ENCODE measurements around the gene PFKFB2.

The PFKFB2 gene

GRCh38 chr1:207069061-207069460, 16.0 kb downstream of the PFKFB2 start:
- ChIA-PET CTCF (interaction anchor here (1.6 kb wide), 1 partner anchor 9 kb away, joined by 4 read pairs; no protein-coding TSS in a partner anchor), POLR2A (no interaction called here)
- no peak overlapping the region for H3K4me3 ChIP-seq (ENCODE audit: low read depth, low read length)
- TF ChIP-seq MYNN (tag by site-specific recombination; IDR thresholded peaks at IDR 0.05; ENCODE audit: borderline replicate concordance) (no peak), ZBTB26 (tag by site-specific recombination; optimal IDR thresholded peaks at IDR 0.05) (no peak), ZEB2 (tag by site-specific recombination; IDR thresholded peaks at IDR 0.05) (no peak), ZNF791 (tag by site-specific recombination; IDR thresholded peaks at IDR 0.05) (no peak), ZNF449 (tag by site-specific recombination; IDR thresholded peaks at IDR 0.05) (no peak), SCRT1 (tag by site-specific recombination; IDR thresholded peaks at IDR 0.05; ENCODE audit: borderline replicate concordance) (no peak), ZNF416 (tag by site-specific recombination; IDR thresholded peaks at IDR 0.05) (no peak), ZNF223 (tag by site-specific recombination; IDR thresholded peaks at IDR 0.05) (no peak), PATZ1 (tag by site-specific recombination; IDR thresholded peaks at IDR 0.05) (no peak), KLF17 (tag by site-specific recombination; IDR thresholded peaks at IDR 0.05) (no peak), ZNF169 (tag by site-specific recombination; IDR thresholded peaks at IDR 0.05) (no peak), ZNF175 (tag by site-specific recombination; IDR thresholded peaks at IDR 0.05) (no peak), ZNF792 (tag by site-specific recombination; IDR thresholded peaks at IDR 0.05) (no peak), ZFP3 (tag by site-specific recombination; IDR thresholded peaks at IDR 0.05; ENCODE audit: low read depth) (no peak), ZNF777 (tag by site-specific recombination; IDR thresholded peaks at IDR 0.05; ENCODE audit: borderline replicate concordance) (no peak)
- H3K9me3 ChIP-seq (ENCODE audit: control insufficient read depth, insufficient read depth, low read depth, low read length) = no peaks in the 10 kb centered on the region
- H3K27ac ChIP-seq (ENCODE audit: extremely low read depth, low read depth, low read length) = no peak overlapping the region
- peaks cover 0 to 59% of the 10 kb centered on the region in 2 experiments; a peak in 1 of 3 replicates for H3K36me3 ChIP-seq (ENCODE audit: control insufficient read depth in 2 of 2, insufficient read depth in 1 of 2, low read length in 2 of 2)
- H3K4me1 ChIP-seq (ENCODE audit: control insufficient read depth, insufficient read depth, low read length) = no peaks in the 10 kb centered on the region

GRCh38 chr1:207069858-207070506, 16.9 kb downstream of the PFKFB2 start:
- ChIA-PET CTCF (interaction anchor here (0.5 to 1.6 kb wide), 4 partner anchors 10 to 497 kb away, joined by 3 to 4 read pairs (median 4); no protein-coding TSS in a partner anchor), POLR2A (no interaction called here)
- H3K27ac ChIP-seq (ENCODE audit: extremely low read depth, low read depth, low read length) = no peak overlapping the region
- peaks cover 0 to 51% of the 10 kb centered on the region in 2 experiments; a peak in 1 of 3 replicates for H3K36me3 ChIP-seq (ENCODE audit: control insufficient read depth in 2 of 2, insufficient read depth in 1 of 2, low read length in 2 of 2)
- no peak overlapping the region for H3K4me3 ChIP-seq (ENCODE audit: low read depth, low read length)
- no peaks in the 10 kb centered on the region for H3K4me1 ChIP-seq (ENCODE audit: control insufficient read depth, insufficient read depth, low read length)
- no peaks in the 10 kb centered on the region for H3K9me3 ChIP-seq (ENCODE audit: control insufficient read depth, insufficient read depth, low read depth, low read length)
- no peak for TF ChIP-seq INSM2 (tag by site-specific recombination; IDR thresholded peaks at IDR 0.05)
- TF ChIP-seq ZNF585B (tag by site-specific recombination; IDR thresholded peaks at IDR 0.05) = no peak
- no peak for TF ChIP-seq ZNF560 (tag by site-specific recombination; IDR thresholded peaks at IDR 0.05; ENCODE audit: borderline replicate concordance)
- no peak for TF ChIP-seq ZNF202 (tag by site-specific recombination; IDR thresholded peaks at IDR 0.05; ENCODE audit: borderline replicate concordance)
- no peak for TF ChIP-seq ZNF398 (tag by site-specific recombination; IDR thresholded peaks at IDR 0.05)
- TF ChIP-seq ZNF423 (tag by site-specific recombination; IDR thresholded peaks at IDR 0.05) = no peak
- TF ChIP-seq ZNF184 (tag by site-specific recombination; IDR thresholded peaks at IDR 0.05) = no peak
- TF ChIP-seq ZNF2 (tag by site-specific recombination; IDR thresholded peaks at IDR 0.05) = no peak
- no peak for TF ChIP-seq ZNF214 (tag by site-specific recombination; IDR thresholded peaks at IDR 0.05; ENCODE audit: borderline replicate concordance)
- TF ChIP-seq SP2 (tag by site-specific recombination; IDR thresholded peaks at IDR 0.05) = no peak
- no peak for TF ChIP-seq BCL11A (tag by site-specific recombination; IDR thresholded peaks at IDR 0.05; ENCODE audit: low read depth)

Data from HEK293 (cell line).